MG63 (cell line): ENCODE results near the gene CDC45. TPM values are rescaled to one million over a fixed set of nuclear protein-coding genes. Genes with fewer than 3 reads are reported as not detected.
A peak's percentile ranks its signal among the peaks of the same experiment; 100 is the strongest.

Experiments
- DNase-seq: peaks from one replicate; pipeline ENCODE4 v3.0.0-alpha.2; 2020
- H3K27me3 ChIP-seq: fragments of 250-450 bp; sonication (Bioruptor Pico); 2 replicates; pipeline ENCODE4 v1.5.1; 2020; ENCODE audit warnings: mild to moderate bottlenecking, moderate library complexity
- H3K36me3 ChIP-seq: fragments of 250-450 bp; sonication (Bioruptor Pico); 2 replicates; pipeline ENCODE4 v1.5.1; 2020; ENCODE audit warnings: mild to moderate bottlenecking, moderate library complexity
- H3K4me3 ChIP-seq: fragments of 250-450 bp; sonication (Bioruptor Pico); 2 replicates; pipeline ENCODE4 v1.5.1; 2020; ENCODE audit warnings: mild to moderate bottlenecking, moderate library complexity
- H3K9me3 ChIP-seq: fragments of 250-450 bp; sonication (Bioruptor Pico); 2 replicates; pipeline ENCODE4 v1.5.1; 2020; ENCODE audit warnings: mild to moderate bottlenecking, moderate library complexity
- total RNA-seq: library from RNA; depleted of rRNA; stranded (reverse); fragments of >200 nt; shearing (Covaris generic); gene quantifications from 2 replicates; pipeline ENCODE4 v1.2.3, GENCODE V29; 2014; ENCODE audit warnings: low replicate concordance

CDC45 gene
- total RNA-seq, 1 experiment from 2014 or later = 81.8 TPM

DNA sequence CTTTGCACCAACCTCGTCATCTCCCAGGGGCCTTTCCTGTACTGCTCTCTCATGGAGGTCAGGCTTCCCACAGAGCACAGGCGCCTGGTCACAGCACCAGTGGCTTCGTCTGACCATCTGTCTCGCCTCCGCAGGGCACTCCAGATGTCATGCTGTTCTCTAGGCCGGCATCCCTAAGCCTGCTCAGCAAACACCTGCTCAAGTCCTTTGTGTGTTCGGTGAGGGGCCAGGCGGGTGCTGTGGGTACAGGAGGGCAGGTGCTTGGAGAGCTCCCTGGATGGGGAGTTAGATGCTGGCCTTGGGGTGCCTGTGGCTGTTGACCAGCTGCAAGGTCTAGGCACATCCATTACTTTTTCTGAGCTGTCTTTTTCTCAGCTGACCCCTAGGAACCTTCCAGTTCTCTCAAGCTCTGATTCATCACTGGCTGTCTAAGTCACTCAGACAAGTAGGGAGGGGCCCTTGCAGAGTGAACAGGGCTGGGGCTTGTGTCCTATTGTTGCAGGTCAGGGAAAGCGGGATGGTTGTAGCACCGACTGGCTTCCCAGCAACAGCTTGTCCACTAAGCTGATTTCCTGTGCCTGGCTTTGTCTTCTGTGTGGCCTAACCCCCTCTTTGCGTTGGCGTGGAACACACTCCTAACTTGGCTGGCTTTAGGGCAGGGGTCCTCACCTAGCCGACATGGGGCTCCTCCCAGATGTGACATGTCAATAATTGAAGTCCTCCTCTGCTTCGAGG lies 35.3 kb downstream of the CDC45 start:
- no peak for DNase-seq
- peaks cover 31% of the 10 kb centered on the region for H3K36me3 ChIP-seq

GRCh38 chr22:19515654-19516377 lies 36.1 kb downstream of the CDC45 start:
- no peaks in the 10 kb centered on the region for H3K9me3 ChIP-seq
- DNase-seq = no peak

More for the DNA sequence above, 35.3 kb downstream of the CDC45 start:
- H3K4me3 ChIP-seq = no peak overlapping the region
- H3K27me3 ChIP-seq = no peaks in the 10 kb centered on the region
- no peaks in the 10 kb centered on the region for H3K9me3 ChIP-seq

GRCh38 chr22:19516378-19517170 lies 36.9 kb downstream of the CDC45 start:
- H3K36me3 ChIP-seq = peaks cover 27% of the 10 kb centered on the region
- H3K4me3 ChIP-seq = no peak overlapping the region
- no peak for DNase-seq

More at GRCh38 chr22:19515654-19516377, 36.1 kb downstream of the CDC45 start:
- H3K4me3 ChIP-seq = no peak overlapping the region
- H3K27me3 ChIP-seq = no peaks in the 10 kb centered on the region
- H3K36me3 ChIP-seq = peaks cover 29% of the 10 kb centered on the region

GRCh38 chr22:19517171-19517500 lies 37.4 kb downstream of the CDC45 start:
- H3K27me3 ChIP-seq = no peaks in the 10 kb centered on the region
- no peak overlapping the region for H3K4me3 ChIP-seq
- H3K36me3 ChIP-seq = peaks cover 26% of the 10 kb centered on the region
- no peaks in the 10 kb centered on the region for H3K9me3 ChIP-seq
- DNase-seq = no peak

More at GRCh38 chr22:19516378-19517170, 36.9 kb downstream of the CDC45 start:
- no peaks in the 10 kb centered on the region for H3K27me3 ChIP-seq
- H3K9me3 ChIP-seq = no peaks in the 10 kb centered on the region

DNA sequence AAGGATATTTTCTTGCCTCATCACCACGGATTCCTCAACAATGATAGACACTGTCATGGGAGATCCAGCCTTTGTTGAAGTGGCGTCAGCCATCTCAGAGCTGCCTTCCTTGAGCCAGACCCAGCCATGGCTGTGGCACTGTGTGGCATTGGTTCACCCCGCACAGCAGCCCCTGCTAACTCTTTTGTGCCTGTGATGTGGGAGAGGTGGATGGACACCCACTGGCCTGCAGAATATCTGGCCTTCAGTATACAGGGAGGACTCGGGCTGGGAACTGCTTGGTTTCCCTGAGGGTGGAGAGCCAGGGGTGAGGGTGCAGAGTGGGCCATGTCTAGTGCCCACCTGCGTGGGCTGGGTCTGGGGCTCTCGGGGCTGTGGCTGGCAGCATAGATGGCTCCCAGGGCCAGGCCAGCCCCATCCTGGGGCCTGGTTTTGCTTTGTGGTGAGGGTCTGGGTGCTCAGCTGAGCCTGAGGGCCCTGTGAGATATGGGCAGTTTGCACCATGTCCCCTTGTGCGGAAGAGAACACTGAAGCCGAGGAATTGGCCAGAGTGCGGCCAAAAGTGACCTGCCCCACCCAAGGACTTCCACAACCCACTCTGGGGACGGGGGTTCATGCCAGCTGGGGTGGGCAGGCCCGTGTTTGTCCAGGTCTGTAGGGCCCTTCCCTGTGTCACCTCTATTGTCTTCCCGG lies 38.3 kb downstream of the CDC45 start:
- H3K27me3 ChIP-seq = no peaks in the 10 kb centered on the region
- no peak for DNase-seq
- H3K9me3 ChIP-seq = no peaks in the 10 kb centered on the region
- peaks cover 25% of the 10 kb centered on the region for H3K36me3 ChIP-seq
- H3K4me3 ChIP-seq = no peak overlapping the region

- DNase-seq = no peak
These were observed 38.9 kb downstream of the CDC45 start for GRCh38 chr22:19518635-19519034.

GRCh38 chr22:19519041-19519926 lies 39.6 kb downstream of the CDC45 start:
- Histone ChIP-seq H3K27me3 (no peaks in the 10 kb centered on the region), H3K36me3 (peaks cover 16% of the 10 kb centered on the region), H3K4me3 (no peak overlapping the region), H3K9me3 (no peaks in the 10 kb centered on the region)
- no peak for DNase-seq

More at GRCh38 chr22:19518635-19519034, 38.9 kb downstream of the CDC45 start:
- H3K27me3 ChIP-seq = no peaks in the 10 kb centered on the region
- peaks cover 23% of the 10 kb centered on the region for H3K36me3 ChIP-seq
- no peak overlapping the region for H3K4me3 ChIP-seq
- no peaks in the 10 kb centered on the region for H3K9me3 ChIP-seq

GRCh38 chr22:19520007-19520406 lies 40.3 kb downstream of the CDC45 start:
- Histone ChIP-seq H3K9me3 (no peaks in the 10 kb centered on the region), H3K4me3 (no peak overlapping the region), H3K36me3 (peaks cover 9% of the 10 kb centered on the region), H3K27me3 (no peaks in the 10 kb centered on the region)
- no peak for DNase-seq

DNA sequence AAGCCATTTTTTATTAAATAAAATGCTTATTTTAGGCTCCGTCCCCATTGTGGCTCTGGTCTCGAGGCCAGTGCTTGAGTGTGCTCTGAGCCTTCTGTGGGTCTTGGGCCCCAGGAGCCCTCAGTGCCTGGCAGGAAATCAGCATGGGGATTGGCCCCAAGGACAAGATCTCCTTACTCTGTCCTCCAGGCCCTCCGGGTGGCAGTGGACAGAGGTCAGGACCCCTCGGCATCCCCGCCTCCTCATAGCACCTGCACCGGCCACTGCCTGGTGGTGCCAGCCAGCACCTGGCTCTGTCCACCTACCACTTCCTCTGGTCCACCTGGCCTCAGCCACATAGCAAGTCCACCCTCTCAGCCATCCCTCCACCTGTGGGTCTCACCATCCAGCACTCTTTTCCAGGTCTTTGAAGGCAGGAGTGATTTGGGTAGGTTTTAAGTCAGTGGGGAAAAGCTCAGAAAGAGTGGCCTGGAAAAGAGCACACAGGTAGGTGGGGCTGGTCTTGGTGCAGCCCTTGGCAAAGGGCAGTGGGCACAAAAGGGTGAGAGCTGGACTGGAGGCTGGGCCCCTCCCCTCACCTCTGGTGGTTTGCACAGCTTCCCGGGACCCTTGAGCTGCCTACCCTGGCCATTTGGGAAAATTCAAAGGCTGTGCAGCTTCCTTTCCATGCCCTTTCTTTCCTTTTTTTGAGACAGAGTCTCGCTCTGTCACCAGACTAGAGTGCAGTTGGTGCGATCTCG lies 41.0 kb downstream of the CDC45 start:
- DNase-seq = no peak
- Histone ChIP-seq H3K4me3 (no peak overlapping the region), H3K36me3 (peaks cover 4% of the 10 kb centered on the region), H3K9me3 (no peaks in the 10 kb centered on the region), H3K27me3 (no peaks in the 10 kb centered on the region)

GRCh38 chr22:19522190-19522880 lies 42.6 kb downstream of the CDC45 start:
- Histone ChIP-seq H3K36me3 (peaks cover 3% of the 10 kb centered on the region), H3K4me3 (no peak overlapping the region), H3K27me3 (no peaks in the 10 kb centered on the region), H3K9me3 (no peaks in the 10 kb centered on the region)
- peak; percentile 29 for DNase-seq

- DNase-seq = no peak
- peaks cover 1% of the 10 kb centered on the region for H3K36me3 ChIP-seq
- H3K27me3 ChIP-seq = no peaks in the 10 kb centered on the region
- no peak overlapping the region for H3K4me3 ChIP-seq
- no peaks in the 10 kb centered on the region for H3K9me3 ChIP-seq
These were observed 43.1 kb downstream of the CDC45 start for GRCh38 chr22:19522881-19523239.

DNA sequence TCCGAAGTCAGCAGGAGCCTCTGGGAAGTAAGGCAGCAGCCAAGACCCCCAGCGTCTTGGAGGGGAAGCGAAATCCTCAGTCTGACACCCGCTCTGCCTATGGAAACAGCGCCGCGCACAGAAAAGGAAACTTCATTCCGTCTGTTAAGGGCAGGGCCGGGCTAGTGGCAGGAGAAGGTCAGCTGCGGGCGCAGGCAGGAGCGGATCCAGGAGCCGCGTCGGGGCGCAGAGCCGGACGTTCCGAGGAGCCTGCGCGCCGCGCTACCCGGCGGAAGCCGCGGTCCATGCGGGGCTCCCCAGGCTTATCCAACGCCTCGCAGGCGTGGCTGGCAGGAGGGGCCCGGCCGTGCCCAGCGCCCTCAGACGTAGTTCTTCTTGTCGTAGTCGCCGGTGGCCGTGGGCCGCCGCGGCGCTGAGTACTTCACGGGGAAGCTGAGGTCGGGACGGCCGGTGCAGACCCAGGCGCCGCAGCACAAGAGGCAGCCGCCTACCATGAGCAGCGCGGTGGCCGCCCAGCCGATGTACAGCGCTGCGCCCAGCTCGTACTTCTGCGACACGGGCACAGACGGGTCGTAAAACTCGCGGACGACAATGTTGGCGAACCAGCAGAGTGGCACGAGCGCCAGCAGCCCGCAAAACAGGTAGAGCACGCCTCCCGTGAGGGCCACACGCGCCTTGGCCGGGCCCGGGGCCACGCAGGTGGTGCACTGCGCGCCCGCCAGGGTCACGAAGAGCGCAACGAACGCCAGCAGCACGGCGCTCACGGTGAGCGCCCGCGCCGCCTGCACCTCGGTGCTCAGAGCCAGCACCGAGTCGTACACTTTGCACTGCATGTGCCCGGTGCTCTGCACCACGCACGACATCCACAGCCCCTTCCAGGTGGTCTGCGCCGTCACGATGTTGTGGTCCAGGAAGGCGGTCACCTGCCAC lies 43.8 kb downstream of the CDC45 start:
- Histone ChIP-seq H3K9me3 (no peaks in the 10 kb centered on the region), H3K36me3 (no peaks in the 10 kb centered on the region; the same call in 1 of the 2 replicates), H3K4me3 (no peak overlapping the region), H3K27me3 (no peaks in the 10 kb centered on the region)
- DNase-seq = no peak

- Histone ChIP-seq H3K27me3 (no peaks in the 10 kb centered on the region), H3K4me3 (no peak within 1 kb of the TSS), H3K9me3 (no peaks in the 10 kb centered on the region), H3K36me3 (no peaks in the 10 kb centered on the region; the same call in 1 of the 2 replicates)
- no peak for DNase-seq
These were observed 44.7 kb downstream of the CDC45 start, which contains the start of gene CLDN5 for GRCh38 chr22:19524170-19525115. Gene CLDN5, minus strand, starts transcription at chr22:19524410. Its CDS starts 155 bp downstream, at chr22:19524255.
